Measurements from ENCODE around the gene PYGM. TPM values are rescaled to one million over a fixed set of nuclear protein-coding genes. Genes with fewer than 3 reads are reported as not detected.
A peak's percentile ranks its signal among the peaks of the same experiment; 100 is the strongest.

The PYGM gene
- total RNA-seq, 4 donors from 2014 or later = 881 to 2,858 (median 1,836) TPM

- no peaks in the 10 kb centered on the region for H3K9me3 ChIP-seq
- intact Hi-C loops (cut with DNase I; ENCODE audit: low total_unique reads) = no loop called here
These were observed 5.6 kb upstream of the PYGM start for GRCh38 chr11:64765291-64765850.

GRCh38 chr11:64764753-64765152 is 5.0 kb upstream of the PYGM start:
- H3K4me3 ChIP-seq = no peak overlapping the region
- in situ Hi-C loops (cut with MboI; ENCODE audit: low sequenced_read_pairs in 4 of 4) = no loop called here
- intact Hi-C loops (cut with DNase I; ENCODE audit: low total_unique reads) = no loop called here
- H3K9me3 ChIP-seq = no peaks in the 10 kb centered on the region
- ATAC-seq = no peak
- no peaks in the 10 kb centered on the region for H3K27me3 ChIP-seq
- TF ChIP-seq CTCF (IDR thresholded peaks at IDR 0.05 in 4 of 5, conservative IDR thresholded peaks at IDR 0.05 in 1 of 5) = no peak
- no peak for TF ChIP-seq POLR2A (IDR thresholded peaks at IDR 0.05)
- peaks cover 70 to 71% of the 10 kb centered on the region in 2 donors for H3K4me1 ChIP-seq
- peak overlapping the region; percentile 91 to 99 (median 94) for H3K27ac ChIP-seq
- peaks cover 16 to 60% of the 10 kb centered on the region in 2 donors for H3K36me3 ChIP-seq
- peak in 1 of 2 donors; percentile 14 for DNase-seq

More at GRCh38 chr11:64765291-64765850, 5.6 kb upstream of the PYGM start:
- in situ Hi-C loops (cut with MboI; ENCODE audit: low sequenced_read_pairs in 4 of 4) = no loop called here
- Histone ChIP-seq H3K4me3 (no peak overlapping the region), H3K27ac (peak overlapping the region; percentile 91 to 99 (median 94)), H3K4me1 (peaks cover 64 to 65% of the 10 kb centered on the region in 2 donors), H3K36me3 (peaks cover 17 to 66% of the 10 kb centered on the region in 2 donors), H3K27me3 (no peaks in the 10 kb centered on the region)
- no peak for ATAC-seq
- TF ChIP-seq CTCF (IDR thresholded peaks at IDR 0.05 in 4 of 5, conservative IDR thresholded peaks at IDR 0.05 in 1 of 5) (peak in 3 of 5 experiments; percentile 19 to 37 (median 31)), POLR2A (IDR thresholded peaks at IDR 0.05) (no peak)
- DNase-seq = peak in 1 of 2 donors; percentile 57

- Histone ChIP-seq H3K27ac (peak overlapping the region; percentile 91 to 99 (median 94)), H3K4me3 (no peak overlapping the region), H3K9me3 (no peaks in the 10 kb centered on the region), H3K27me3 (no peaks in the 10 kb centered on the region), H3K4me1 (peaks cover 75 to 77% of the 10 kb centered on the region in 2 donors), H3K36me3 (peaks cover 12 to 54% of the 10 kb centered on the region in 2 donors)
- in situ Hi-C loops (cut with MboI; ENCODE audit: low sequenced_read_pairs in 4 of 4) = no loop called here
- ATAC-seq (no peak), DNase-seq (peak in 1 of 2 donors; percentile 32)
- intact Hi-C loops (cut with DNase I; ENCODE audit: low total_unique reads) = no loop called here
- TF ChIP-seq CTCF (IDR thresholded peaks at IDR 0.05 in 4 of 5, conservative IDR thresholded peaks at IDR 0.05 in 1 of 5) = no peak
- TF ChIP-seq POLR2A (IDR thresholded peaks at IDR 0.05) = no peak
These were observed 4.4 kb upstream of the PYGM start for GRCh38 chr11:64764040-64764611.

- peaks cover 80 to 83% of the 10 kb centered on the region in 2 donors for H3K4me1 ChIP-seq
- in situ Hi-C loops (cut with MboI; ENCODE audit: low sequenced_read_pairs in 4 of 4) = no loop called here
- peak in 1 of 2 donors; percentile 52 for DNase-seq
These were observed 3.8 kb upstream of the PYGM start for GRCh38 chr11:64763526-64764039.

More at GRCh38 chr11:64763526-64764039, 3.8 kb upstream of the PYGM start:
- Histone ChIP-seq H3K36me3 (peaks cover 8 to 48% of the 10 kb centered on the region in 2 donors), H3K27me3 (no peaks in the 10 kb centered on the region), H3K9me3 (no peaks in the 10 kb centered on the region), H3K27ac (peak overlapping the region; percentile 91 to 99 (median 94)), H3K4me3 (no peak overlapping the region)
- intact Hi-C loops (cut with DNase I; ENCODE audit: low total_unique reads) = loop anchor here (1.0 to 2.0 kb wide), 2 partner anchors 13 to 20 kb away; no protein-coding TSS in a partner anchor
- ATAC-seq = no peak
- TF ChIP-seq CTCF (IDR thresholded peaks at IDR 0.05 in 4 of 5, conservative IDR thresholded peaks at IDR 0.05 in 1 of 5) = no peak
- TF ChIP-seq POLR2A (IDR thresholded peaks at IDR 0.05) = no peak

All from gastrocnemius medialis (tissue), 4 donors.